Right lobe of liver (tissue), 6 donors: ENCODE data around the gene LDLRAP1. TPM values are rescaled to one million over a fixed set of nuclear protein-coding genes. Genes with fewer than 3 reads are reported as not detected.

ENCODE experiments used
- ATAC-seq, 4 donors: fragments of 200-7000 bp; cut with Tn5 transposase; one replicate each; pipeline ENCODE4 v1.9.1; 2020; ENCODE audit warnings: mild to moderate bottlenecking in 4 of 4, moderate library complexity in 4 of 4
- DNase-seq, 3 donors: peaks; one replicate each; pipeline ENCODE4 v3.0.0-alpha.2; 2020
- H3K27ac ChIP-seq, 3 donors: fragments of 200-600 bp; one replicate each; pipeline ENCODE4 v1.8.0; 2022
- H3K27me3 ChIP-seq, 2 donors: fragments of 200-600 bp; one replicate each; pipeline ENCODE4 v1.8.0; 2022
- H3K36me3 ChIP-seq, 4 donors: fragments of 200-600 bp; sonication (generic) in 1 of 4; one replicate each; pipeline versions ENCODE4 v1.5.1 to v1.8.0; 2017 to 2022; ENCODE audit warnings: control low read depth in 1 of 4
- H3K4me1 ChIP-seq, 4 donors: fragments of 200-600 bp; sonication (generic) in 1 of 4; one replicate each; pipeline versions ENCODE4 v1.5.1 to v1.8.0; 2017 to 2022; ENCODE audit warnings: control low read depth in 1 of 4
- H3K4me3 ChIP-seq, 3 donors: fragments of 200-600 bp; one replicate each; pipeline ENCODE4 v1.8.0; 2022
- H3K9me3 ChIP-seq, 4 donors: fragments of 200-600 bp; sonication (generic) in 1 of 4; one replicate each; pipeline versions ENCODE4 v1.5.1 to v1.8.0; 2017 to 2022; ENCODE audit warnings: control low read depth in 1 of 4
- POLR2A ChIP-seq: fragments of 450-650 bp; IDR thresholded peaks from one replicate; pipeline ENCODE4 v1.6.1; 2017; ENCODE audit warnings: antibody characterized with exemption, mild to moderate bottlenecking
- WGBS: methylation state at CpG from one replicate; pipeline ENCODE4 v1.1.6; 2018; ENCODE audit warnings: low coverage, low lambda C conversion rate; ENCODE audit not compliant: insufficient coverage; ENCODE audit errors: missing lambda C conversion rate; 5-methylcytosine and 5-hydroxymethylcytosine counted together
- intact Hi-C, 2 donors: fragments of 100-400 bp; cut with DNase I; formaldehyde crosslinking; loops; one replicate each; pipeline versions ENCODE4 v1.11.2 to v1.14.1; 2022
- total RNA-seq, 6 experiments: library from RNA; depleted of rRNA in 2 of 6; stranded (reverse); fragments of >200 nt in 2 of 6; fragmentation: NEBNext Ultra II Directional in 3 of 6; extraction: Animal tissue kit (Norgen Biotek cat#: 25700) in 3 of 6; gene quantifications; one replicate each; pipeline versions ENCODE4 v1.1.0 to v1.2.4, GENCODE V29; 2016 to 2023
- TF ChIP-seq, protein P1 (sequence below), 4 donors: fragments of 200-600 bp in 3 of 4; fragments of 450-650 bp in 1 of 4; IDR thresholded peaks; one replicate each; pipeline versions ENCODE4 v1.5.1 to v1.8.0; 2016 to 2022; ENCODE audit warnings: antibody characterized with exemption in 4 of 4, mild to moderate bottlenecking in 2 of 4
- donor health status: DM: no; HTN: yes; CAD: no.
- donor health status: DM: no; HTN: no; CAD: no.
- donor health status: DM: no; HTN: no; CAD: no.
- donor health status: DM: no; HTN: yes; CAD: no.
- donor health status: DM: no; HTN: yes; CAD: no.

The LDLRAP1 gene
- total RNA-seq, 6 experiments from 2014 or later: 15.3 to 24.3 (median 16.7) TPM

DNA sequence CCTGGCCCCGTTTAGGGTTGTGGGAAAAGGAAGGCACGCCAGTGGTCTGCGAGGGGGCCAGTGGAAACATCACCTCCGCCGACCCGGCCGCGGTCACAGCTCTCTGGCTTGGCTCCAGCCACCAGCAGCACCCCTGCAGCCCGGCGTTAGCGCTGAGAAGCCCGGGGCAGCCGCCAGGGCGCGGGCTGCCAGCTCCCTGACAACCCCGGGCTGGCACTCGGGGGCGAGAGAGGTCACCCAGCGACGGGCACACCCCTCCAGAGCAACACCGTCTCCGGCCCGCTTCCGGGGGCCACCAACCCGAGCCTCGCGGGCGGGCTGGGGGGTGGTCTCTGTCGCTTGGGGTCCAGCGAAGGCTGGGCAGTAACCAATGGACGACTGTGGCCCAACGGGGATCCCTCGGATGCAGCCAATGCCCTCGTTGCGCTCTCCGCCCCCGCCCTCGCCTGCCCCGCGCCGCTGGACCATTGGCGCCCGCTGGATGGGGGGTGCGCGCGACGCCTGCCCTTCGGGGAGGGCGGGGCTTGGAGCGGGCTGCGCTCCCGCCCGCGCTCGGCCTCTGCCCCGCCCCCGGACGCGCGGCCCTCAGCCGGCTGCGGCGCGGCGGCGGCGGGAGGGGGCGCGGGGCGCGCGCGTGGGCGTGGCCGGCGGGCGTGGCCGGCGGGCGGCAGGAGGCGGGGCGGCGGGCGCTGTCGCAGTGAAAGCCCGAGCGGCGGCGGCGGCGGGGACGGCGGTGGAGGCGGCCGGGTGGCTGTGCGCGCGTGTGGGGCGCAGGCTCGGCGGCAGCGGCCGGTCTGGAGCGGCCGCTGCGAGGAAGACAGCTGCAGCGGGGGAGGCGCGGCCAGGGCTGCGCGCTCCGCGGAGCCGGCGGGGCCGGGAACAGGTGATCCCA lies 72.9 kb downstream of the LDLRAP1 start, which contains the start of gene MAN1C1:
MAN1C1 (plus strand) TSS at position 697 of the 892 bp plus-strand sequence. CDS start 1,007 bp downstream, outside the sequence.
- H3K27ac ChIP-seq: peak within 1 kb of the TSS; percentile 36 to 68 (median 65)
- peak within 1 kb of the TSS; percentile 80 to 89 (median 82) for H3K4me3 ChIP-seq
- no peaks in the 10 kb centered on the region for H3K9me3 ChIP-seq
- H3K4me1 ChIP-seq: peaks cover 0 to 20% (median 8%) of the 10 kb centered on the region in 4 donors
- intact Hi-C loops: loop anchor here (10.0 kb wide), 1 partner anchor 178 kb away; no protein-coding TSS in a partner anchor
- 0% methylated on average over 9 of the region's 116 CpGs for WGBS
- TF ChIP-seq, protein P1, sequence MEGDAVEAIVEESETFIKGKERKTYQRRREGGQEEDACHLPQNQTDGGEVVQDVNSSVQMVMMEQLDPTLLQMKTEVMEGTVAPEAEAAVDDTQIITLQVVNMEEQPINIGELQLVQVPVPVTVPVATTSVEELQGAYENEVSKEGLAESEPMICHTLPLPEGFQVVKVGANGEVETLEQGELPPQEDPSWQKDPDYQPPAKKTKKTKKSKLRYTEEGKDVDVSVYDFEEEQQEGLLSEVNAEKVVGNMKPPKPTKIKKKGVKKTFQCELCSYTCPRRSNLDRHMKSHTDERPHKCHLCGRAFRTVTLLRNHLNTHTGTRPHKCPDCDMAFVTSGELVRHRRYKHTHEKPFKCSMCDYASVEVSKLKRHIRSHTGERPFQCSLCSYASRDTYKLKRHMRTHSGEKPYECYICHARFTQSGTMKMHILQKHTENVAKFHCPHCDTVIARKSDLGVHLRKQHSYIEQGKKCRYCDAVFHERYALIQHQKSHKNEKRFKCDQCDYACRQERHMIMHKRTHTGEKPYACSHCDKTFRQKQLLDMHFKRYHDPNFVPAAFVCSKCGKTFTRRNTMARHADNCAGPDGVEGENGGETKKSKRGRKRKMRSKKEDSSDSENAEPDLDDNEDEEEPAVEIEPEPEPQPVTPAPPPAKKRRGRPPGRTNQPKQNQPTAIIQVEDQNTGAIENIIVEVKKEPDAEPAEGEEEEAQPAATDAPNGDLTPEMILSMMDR (IDR thresholded peaks at IDR 0.05): peak; percentile 42 to 60 (median 54)
- peak; percentile 41 for TF ChIP-seq POLR2A
- no peaks in the 10 kb centered on the region for H3K36me3 ChIP-seq
- peak; percentile 92 to 93 (median 93) for DNase-seq
- H3K27me3 ChIP-seq: no peaks in the 10 kb centered on the region
- ATAC-seq: peak; percentile 91 to 95 (median 92)

GRCh38 chr1:25616987-25617624 lies 73.7 kb downstream of the LDLRAP1 start:
- intact Hi-C loops: loop anchor here (10.0 kb wide), 1 partner anchor 178 kb away; no protein-coding TSS in a partner anchor
- no peaks in the 10 kb centered on the region for H3K36me3 ChIP-seq
- DNase-seq (no peak), ATAC-seq (no peak)
- no CpG with 5 or more reads among the region's 94 CpGs for WGBS
- no peaks in the 10 kb centered on the region for H3K27me3 ChIP-seq
- H3K4me1 ChIP-seq: peaks cover 0 to 20% (median 8%) of the 10 kb centered on the region in 4 donors
- no peaks in the 10 kb centered on the region for H3K9me3 ChIP-seq
- TF ChIP-seq, protein P1 (IDR thresholded peaks at IDR 0.05): no peak
- no peak for TF ChIP-seq POLR2A
- peak overlapping the region in 2 of 3 donors; percentile 36 to 54 for H3K27ac ChIP-seq
- H3K4me3 ChIP-seq: peak overlapping the region; percentile 80 to 89 (median 82)

DNA sequence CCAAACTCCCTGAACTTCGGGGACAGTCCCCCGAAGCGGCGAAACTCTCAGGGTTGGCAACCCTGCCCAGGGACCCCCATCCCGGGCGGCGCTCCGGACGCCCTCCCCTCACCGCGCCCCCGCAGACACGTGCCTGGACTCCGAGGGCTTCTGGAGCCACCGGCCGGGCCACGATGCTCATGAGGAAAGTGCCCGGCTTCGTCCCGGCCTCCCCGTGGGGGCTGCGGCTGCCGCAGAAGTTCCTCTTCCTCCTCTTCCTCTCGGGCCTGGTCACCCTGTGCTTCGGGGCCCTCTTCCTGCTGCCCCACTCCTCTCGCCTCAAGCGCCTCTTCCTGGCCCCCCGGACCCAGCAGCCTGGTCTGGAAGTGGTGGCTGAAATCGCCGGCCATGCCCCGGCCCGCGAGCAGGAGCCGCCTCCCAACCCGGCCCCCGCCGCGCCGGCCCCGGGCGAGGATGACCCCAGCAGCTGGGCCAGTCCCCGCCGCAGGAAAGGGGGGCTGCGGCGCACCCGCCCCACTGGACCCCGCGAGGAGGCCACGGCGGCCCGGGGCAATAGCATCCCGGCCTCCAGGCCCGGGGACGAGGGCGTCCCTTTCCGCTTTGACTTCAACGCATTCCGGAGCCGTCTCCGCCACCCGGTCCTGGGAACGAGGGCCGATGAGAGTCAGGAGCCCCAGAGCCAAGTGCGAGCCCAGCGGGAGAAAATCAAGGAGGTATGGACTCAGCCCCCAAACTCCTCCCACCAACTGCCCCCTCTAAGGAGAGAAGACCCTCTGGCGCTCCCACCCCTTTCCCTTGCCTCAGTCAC lies 74.4 kb downstream of the LDLRAP1 start:
- intact Hi-C loops: loop anchor here (10.0 kb wide), 1 partner anchor 177 kb away; no protein-coding TSS in a partner anchor
- peak in 2 of 3 donors; percentile 49 to 56 for DNase-seq

More for the DNA sequence above, 74.4 kb downstream of the LDLRAP1 start:
- no peak for ATAC-seq
- Histone ChIP-seq H3K4me1 (peaks cover 0 to 20% (median 8%) of the 10 kb centered on the region in 4 donors), H3K36me3 (no peaks in the 10 kb centered on the region), H3K4me3 (peak overlapping the region; percentile 47 to 82 (median 80)), H3K9me3 (no peaks in the 10 kb centered on the region), H3K27me3 (no peaks in the 10 kb centered on the region), H3K27ac (peak overlapping the region; percentile 13 to 54 (median 32))
- TF ChIP-seq, protein P1 (IDR thresholded peaks at IDR 0.05): no peak
- TF ChIP-seq POLR2A: no peak
- WGBS: 33% methylated on average over 18 of the region's 66 CpGs
